Activated T-helper 17 cell treated with anti-CD3 and anti-CD28 coated beads, Interleukin-2, amount 50 U/mL, for 72 hours (primary cell): ENCODE measurements around the gene CHIC2. TPM values are rescaled to one million over a fixed set of nuclear protein-coding genes. Genes with fewer than 3 reads are reported as not detected.

Source experiments
- ATAC-seq: fragments of 150-1000 bp; cut with Tn5 transposase; replicated peaks from 2 replicates; pipeline ENCODE4 v1.10.0; 2021; ENCODE audit warnings: mild to moderate bottlenecking, moderate library complexity
- H3K27ac Mint-ChIP-seq: one replicate; pipeline ENCODE4 v1.8.0; 2022; ENCODE audit warnings: mixed read lengths
- H3K27me3 Mint-ChIP-seq: one replicate; pipeline ENCODE4 v1.8.0; 2022; ENCODE audit warnings: mixed read lengths
- H3K36me3 Mint-ChIP-seq: one replicate; pipeline ENCODE4 v1.8.0; 2022; ENCODE audit warnings: low read depth, mild to moderate bottlenecking, mixed read lengths
- H3K4me1 Mint-ChIP-seq: one replicate; pipeline ENCODE4 v1.8.0; 2022; ENCODE audit warnings: mixed read lengths
- H3K4me3 Mint-ChIP-seq: one replicate; pipeline ENCODE4 v1.8.0; 2022; ENCODE audit warnings: mild to moderate bottlenecking, mixed read lengths
- H3K9me3 Mint-ChIP-seq: one replicate; pipeline ENCODE4 v1.8.0; 2022; ENCODE audit warnings: mixed read lengths
- total RNA-seq, 2 donors: library from RNA; stranded (reverse); gene quantifications; one replicate each; pipeline ENCODE4 v1.2.3, GENCODE V29; 2022

The CHIC2 gene
- total RNA-seq, 2 donors from 2014 or later: 12.8 to 21.8 TPM

GRCh38 chr4:54098375-54098774 lies 34.0 kb upstream of the CHIC2 start:
- H3K27me3 Mint-ChIP-seq: peaks cover 81% of the 10 kb centered on the region
- no peak for ATAC-seq
- peak overlapping the region; percentile 47 for H3K4me3 Mint-ChIP-seq
- no peaks in the 10 kb centered on the region for H3K36me3 Mint-ChIP-seq
- no peak overlapping the region for H3K27ac Mint-ChIP-seq
- H3K9me3 Mint-ChIP-seq: no peaks in the 10 kb centered on the region
- peaks cover under 1% of the 10 kb centered on the region for H3K4me1 Mint-ChIP-seq

- H3K4me3 Mint-ChIP-seq: no peak overlapping the region
- H3K36me3 Mint-ChIP-seq: no peaks in the 10 kb centered on the region
- no peak overlapping the region for H3K27ac Mint-ChIP-seq
- H3K27me3 Mint-ChIP-seq: peaks cover 78% of the 10 kb centered on the region
- H3K9me3 Mint-ChIP-seq: no peaks in the 10 kb centered on the region
- peaks cover 6% of the 10 kb centered on the region for H3K4me1 Mint-ChIP-seq
- ATAC-seq: no peak
Observed at GRCh38 chr4:54097152-54097551, 32.7 kb upstream of the CHIC2 start.

DNA sequence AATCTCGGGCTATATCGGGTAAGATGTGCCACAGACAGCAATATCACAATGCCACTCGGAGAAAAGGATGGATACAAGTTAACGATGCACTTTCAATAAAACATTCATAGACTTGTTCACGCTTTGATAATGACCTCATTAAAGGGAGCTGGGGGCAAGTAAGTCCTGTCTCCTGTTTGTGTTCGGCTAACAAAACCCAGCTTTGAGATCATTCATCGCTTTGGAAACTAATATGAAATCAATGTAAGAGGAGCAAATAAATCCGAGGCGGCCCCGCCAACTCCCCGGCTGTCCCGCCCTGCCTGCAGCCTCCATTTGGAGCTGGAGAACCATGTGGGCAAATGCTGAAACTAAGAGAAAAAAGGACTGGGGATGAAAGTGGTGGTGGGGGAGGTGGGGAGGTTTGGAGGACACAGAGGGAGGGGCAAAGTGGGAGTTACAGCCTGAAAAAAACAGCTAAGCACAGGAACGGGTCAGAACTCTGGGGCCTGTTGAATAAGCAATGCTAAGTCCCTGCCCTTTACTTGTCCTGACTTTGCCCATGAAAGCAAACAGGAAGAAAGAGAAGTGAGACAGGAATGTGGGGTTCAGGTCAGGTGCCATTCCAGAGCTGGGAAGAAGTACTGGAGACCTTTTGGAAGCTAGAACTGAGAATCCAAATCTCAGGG lies 32.0 kb upstream of the CHIC2 start:
- no peak overlapping the region for H3K4me3 Mint-ChIP-seq
- H3K36me3 Mint-ChIP-seq: peaks cover 5% of the 10 kb centered on the region
- H3K9me3 Mint-ChIP-seq: peaks cover 4% of the 10 kb centered on the region
- H3K27ac Mint-ChIP-seq: no peak overlapping the region
- ATAC-seq: no peak
- peaks cover 12% of the 10 kb centered on the region for H3K4me1 Mint-ChIP-seq
- peaks cover 79% of the 10 kb centered on the region for H3K27me3 Mint-ChIP-seq

GRCh38 chr4:54095110-54095825 lies 30.9 kb upstream of the CHIC2 start:
- Mint-ChIP-seq H3K27me3 (peaks cover 82% of the 10 kb centered on the region), H3K4me3 (no peak overlapping the region), H3K36me3 (peaks cover 5% of the 10 kb centered on the region), H3K27ac (no peak overlapping the region), H3K4me1 (peaks cover 16% of the 10 kb centered on the region), H3K9me3 (peaks cover 4% of the 10 kb centered on the region)
- ATAC-seq: no peak

DNA sequence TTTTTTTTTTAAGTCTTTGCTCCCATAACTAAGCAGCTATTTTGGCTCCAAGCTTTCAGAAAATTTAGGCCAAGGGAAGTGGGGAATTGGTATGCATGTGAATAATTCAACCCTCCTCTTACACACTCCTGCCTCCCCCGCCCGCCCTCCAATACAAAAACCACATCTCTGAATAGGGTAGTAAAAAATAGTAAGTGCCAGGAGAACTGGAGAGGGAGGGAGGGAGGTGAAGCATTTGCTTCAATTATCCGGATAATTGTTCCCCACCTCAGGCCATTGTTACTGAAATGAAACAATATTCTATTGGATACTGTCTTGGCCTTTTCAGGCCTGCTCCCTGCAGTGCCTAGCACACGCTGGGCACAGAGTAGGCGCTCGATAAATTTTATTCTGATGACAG lies 30.0 kb upstream of the CHIC2 start:
- peaks cover 79% of the 10 kb centered on the region for H3K27me3 Mint-ChIP-seq
- no peak for ATAC-seq
- H3K4me3 Mint-ChIP-seq: no peak overlapping the region
- H3K4me1 Mint-ChIP-seq: peaks cover 16% of the 10 kb centered on the region
- H3K36me3 Mint-ChIP-seq: peaks cover 5% of the 10 kb centered on the region
- H3K27ac Mint-ChIP-seq: no peak overlapping the region
- peaks cover 4% of the 10 kb centered on the region for H3K9me3 Mint-ChIP-seq

DNA sequence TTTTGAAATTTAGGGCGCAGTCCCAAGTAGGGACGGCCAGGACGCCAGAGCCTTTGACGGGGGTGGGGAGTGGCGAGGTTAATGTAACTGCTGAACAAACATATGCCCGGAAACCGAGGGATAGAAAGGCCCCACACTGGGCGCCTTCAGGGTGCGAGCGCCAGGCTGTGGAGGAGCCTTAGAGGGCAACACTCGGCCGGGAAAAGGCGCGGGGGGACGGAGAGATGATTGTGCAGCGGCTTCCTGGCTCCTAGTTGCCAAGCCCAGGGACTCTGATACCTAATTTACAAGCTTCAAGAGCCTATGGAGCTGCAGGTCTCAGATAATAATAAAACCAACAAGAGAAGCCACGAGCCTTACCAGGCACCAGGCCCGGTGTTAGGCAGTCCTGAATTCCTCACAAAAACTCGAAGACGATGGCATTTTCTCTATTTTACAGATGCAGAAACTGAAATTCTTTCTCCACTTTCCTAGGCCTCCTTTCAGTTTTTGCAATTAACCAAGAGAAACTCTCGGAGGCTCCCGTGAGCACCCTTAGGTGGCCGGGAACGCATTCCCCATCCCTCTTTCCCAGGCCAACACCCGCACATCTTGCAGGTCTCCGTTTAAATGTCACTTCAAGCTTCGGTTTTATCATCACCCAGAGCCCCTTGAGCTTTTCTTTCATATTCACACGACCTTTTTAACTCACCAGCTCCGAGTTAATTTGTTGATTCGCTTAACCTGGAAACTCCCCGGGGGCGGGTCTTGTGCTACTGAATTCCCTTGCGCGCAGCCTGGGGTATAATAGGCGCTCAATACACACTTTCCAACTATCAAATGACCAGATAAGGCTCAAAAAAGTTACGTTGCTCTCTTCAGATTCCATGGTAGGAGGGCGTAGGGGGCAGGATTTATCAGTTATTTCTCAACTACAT lies 29.2 kb upstream of the CHIC2 start:
- Mint-ChIP-seq H3K27ac (no peak overlapping the region), H3K4me3 (peak overlapping the region; percentile 87), H3K4me1 (peaks cover 16% of the 10 kb centered on the region), H3K9me3 (peaks cover 4% of the 10 kb centered on the region), H3K36me3 (peaks cover 5% of the 10 kb centered on the region), H3K27me3 (peaks cover 73% of the 10 kb centered on the region)
- no peak for ATAC-seq

DNA sequence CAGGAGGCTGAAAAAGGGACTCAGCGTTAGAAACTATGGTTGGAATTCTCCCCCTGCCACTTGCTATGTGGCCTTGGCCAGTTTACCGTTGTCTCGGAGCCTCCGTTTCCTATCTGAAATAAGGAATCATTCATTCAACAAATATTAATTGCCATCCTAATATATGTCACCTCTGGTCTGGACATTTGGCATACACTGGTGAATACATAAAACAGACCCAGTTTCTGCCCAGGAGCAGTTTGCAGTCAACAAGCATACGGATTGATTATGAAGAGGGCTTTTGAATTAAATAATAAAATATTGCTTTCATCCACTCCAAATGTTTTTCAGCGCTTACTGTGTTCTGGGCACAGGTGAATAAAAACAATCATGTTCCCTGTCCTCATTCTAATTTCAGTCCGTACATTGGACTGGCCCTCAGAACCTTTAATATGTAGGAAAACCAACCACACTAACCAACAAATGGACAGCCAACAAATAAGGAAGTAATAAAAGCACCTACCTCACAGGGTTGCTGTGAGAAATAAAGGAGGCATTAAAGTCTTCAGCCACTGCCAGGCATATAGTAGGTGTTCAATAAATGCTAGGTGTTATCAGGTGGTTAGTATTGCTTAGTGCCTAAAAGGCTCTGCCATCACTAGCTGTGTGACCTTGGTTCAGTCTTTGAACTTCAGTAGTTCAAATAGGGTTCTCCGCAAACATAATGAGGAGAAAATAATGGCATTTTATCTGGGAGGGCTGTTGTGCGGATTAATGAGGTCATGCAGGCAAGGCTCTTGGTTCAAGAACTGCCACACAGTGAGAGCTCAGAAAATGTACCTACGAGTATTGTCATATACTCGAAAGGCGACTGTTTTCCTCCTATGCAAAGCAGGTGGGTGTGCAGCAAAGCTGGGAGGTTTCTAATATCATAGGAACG lies 28.3 kb upstream of the CHIC2 start:
- no peak for ATAC-seq

GRCh38 chr4:54091637-54092404 lies 27.4 kb upstream of the CHIC2 start:
- Mint-ChIP-seq H3K27ac (peak overlapping the region; percentile 81), H3K27me3 (peaks cover 58% of the 10 kb centered on the region)

More for the DNA sequence above, 28.3 kb upstream of the CHIC2 start:
- Mint-ChIP-seq H3K9me3 (peaks cover 4% of the 10 kb centered on the region), H3K27ac (no peak overlapping the region), H3K36me3 (peaks cover 5% of the 10 kb centered on the region), H3K4me3 (peak overlapping the region; percentile 87), H3K4me1 (peaks cover 16% of the 10 kb centered on the region), H3K27me3 (peaks cover 66% of the 10 kb centered on the region)

DNA sequence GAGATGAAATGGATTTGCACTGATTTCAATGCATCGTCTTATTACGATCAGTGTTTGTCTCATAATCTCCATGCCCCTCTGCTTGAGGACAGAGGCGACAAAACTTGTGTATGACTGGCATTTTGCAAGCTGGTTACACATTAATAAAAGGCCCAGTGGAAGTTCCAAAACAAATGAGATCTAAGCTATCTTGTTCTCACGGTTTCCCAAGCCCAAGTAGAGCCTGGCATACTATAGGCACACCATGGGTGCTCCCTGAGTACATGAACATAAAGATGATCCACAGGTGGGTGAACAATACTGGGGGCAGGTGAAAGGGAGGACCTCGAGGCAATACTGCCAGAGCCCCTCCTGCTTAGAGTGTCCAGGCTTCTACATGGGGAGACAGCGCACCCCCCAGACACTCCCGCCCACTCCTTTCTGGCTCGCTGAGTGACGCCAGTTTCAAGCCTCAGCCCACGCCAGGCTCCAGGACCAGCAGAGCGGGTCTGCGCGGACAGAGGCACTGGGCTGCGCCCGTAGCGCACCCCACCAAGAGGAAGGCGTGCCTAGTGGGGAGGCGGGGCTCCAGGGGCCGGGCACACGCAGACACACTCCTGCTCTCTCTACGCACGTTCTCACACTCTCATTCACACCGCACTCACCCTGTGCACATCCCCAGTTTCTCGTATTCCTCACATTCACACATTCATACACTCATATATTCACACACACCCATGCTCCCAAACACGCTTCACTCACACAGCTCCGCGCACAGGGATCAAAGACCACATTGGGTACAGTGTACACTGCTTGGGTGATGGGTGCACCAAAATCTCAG lies 26.6 kb upstream of the CHIC2 start:
- Mint-ChIP-seq H3K9me3 (peaks cover 4% of the 10 kb centered on the region), H3K27me3 (peaks cover 50% of the 10 kb centered on the region), H3K27ac (peak overlapping the region; percentile 81), H3K36me3 (peaks cover 5% of the 10 kb centered on the region), H3K4me3 (peak overlapping the region; percentile 87), H3K4me1 (peaks cover 16% of the 10 kb centered on the region)
- peak; percentile 52 for ATAC-seq

More at GRCh38 chr4:54091637-54092404, 27.4 kb upstream of the CHIC2 start:
- H3K4me1 Mint-ChIP-seq: peaks cover 16% of the 10 kb centered on the region
- peaks cover 5% of the 10 kb centered on the region for H3K36me3 Mint-ChIP-seq
- H3K4me3 Mint-ChIP-seq: peak overlapping the region; percentile 87
- peak; percentile 94 for ATAC-seq
- peaks cover 4% of the 10 kb centered on the region for H3K9me3 Mint-ChIP-seq

- Mint-ChIP-seq H3K9me3 (peaks cover 4% of the 10 kb centered on the region), H3K36me3 (peaks cover 5% of the 10 kb centered on the region), H3K27ac (no peak overlapping the region), H3K4me1 (peaks cover 16% of the 10 kb centered on the region), H3K4me3 (peak overlapping the region; percentile 87), H3K27me3 (peaks cover 46% of the 10 kb centered on the region)
- no peak for ATAC-seq
Observed at GRCh38 chr4:54090404-54090803, 26.0 kb upstream of the CHIC2 start.

GRCh38 chr4:54089875-54090274 lies 25.5 kb upstream of the CHIC2 start:
- H3K27me3 Mint-ChIP-seq: peaks cover 41% of the 10 kb centered on the region
- peaks cover 5% of the 10 kb centered on the region for H3K36me3 Mint-ChIP-seq
- H3K4me1 Mint-ChIP-seq: peaks cover 16% of the 10 kb centered on the region
- H3K27ac Mint-ChIP-seq: no peak overlapping the region
- no peak for ATAC-seq
- no peak overlapping the region for H3K4me3 Mint-ChIP-seq
- H3K9me3 Mint-ChIP-seq: peaks cover 4% of the 10 kb centered on the region

DNA sequence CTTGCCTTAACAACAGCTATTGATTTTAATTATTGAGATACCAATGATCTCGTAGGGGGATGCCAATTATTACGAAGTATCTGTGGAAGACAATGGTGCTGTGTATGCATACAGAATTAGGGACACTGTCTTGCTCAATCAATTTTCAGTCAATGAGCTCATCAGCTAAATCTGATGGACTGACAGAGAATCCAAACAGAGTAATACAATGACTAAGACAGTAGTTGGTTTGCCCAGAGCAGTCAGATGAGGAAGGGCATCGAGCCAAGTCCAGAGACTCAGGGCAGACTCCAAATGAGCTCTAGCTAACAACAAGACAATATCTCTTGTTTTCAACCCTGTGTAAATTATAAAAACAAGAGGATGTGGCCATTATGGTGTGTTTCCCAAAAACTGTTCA lies 20.9 kb upstream of the CHIC2 start:
- Mint-ChIP-seq H3K4me1 (no peaks in the 10 kb centered on the region), H3K36me3 (no peaks in the 10 kb centered on the region), H3K4me3 (no peak overlapping the region), H3K27ac (no peak overlapping the region), H3K9me3 (no peaks in the 10 kb centered on the region), H3K27me3 (peaks cover 5% of the 10 kb centered on the region)
- no peak for ATAC-seq
